Suprapubic skin (tissue), 4 donors: Measurements from ENCODE around the gene PGM1.

Experiments
- EP300 ChIP-seq: sonication (generic); formaldehyde crosslinking; IDR thresholded peaks from one replicate; pipeline ENCODE4 v1.6.1; 2017; ENCODE audit warnings: antibody characterized with exemption
- POLR2A ChIP-seq, 2 donors: fragments of 450-650 bp; IDR thresholded peaks; one replicate each; pipeline ENCODE4 v1.6.1; 2017; ENCODE audit warnings: antibody characterized with exemption in 2 of 2, mild to moderate bottlenecking in 2 of 2, moderate library complexity in 2 of 2
- POLR2AphosphoS5 ChIP-seq, 3 donors: sonication (generic); formaldehyde crosslinking; IDR thresholded peaks; one replicate each; pipeline ENCODE4 v1.6.1; 2017; ENCODE audit warnings: antibody characterized with exemption in 3 of 3
- TF ChIP-seq, protein P1 (sequence below), 2 donors: fragments of 200-600 bp in 1 of 2; fragments of 450-650 bp in 1 of 2; sonication (generic) in 1 of 2; IDR thresholded peaks; one replicate each; pipeline ENCODE4 v1.5.1; 2016 to 2019; ENCODE audit warnings: antibody characterized with exemption in 2 of 2, mild to moderate bottlenecking in 1 of 2, moderate library complexity in 1 of 2

DNA sequence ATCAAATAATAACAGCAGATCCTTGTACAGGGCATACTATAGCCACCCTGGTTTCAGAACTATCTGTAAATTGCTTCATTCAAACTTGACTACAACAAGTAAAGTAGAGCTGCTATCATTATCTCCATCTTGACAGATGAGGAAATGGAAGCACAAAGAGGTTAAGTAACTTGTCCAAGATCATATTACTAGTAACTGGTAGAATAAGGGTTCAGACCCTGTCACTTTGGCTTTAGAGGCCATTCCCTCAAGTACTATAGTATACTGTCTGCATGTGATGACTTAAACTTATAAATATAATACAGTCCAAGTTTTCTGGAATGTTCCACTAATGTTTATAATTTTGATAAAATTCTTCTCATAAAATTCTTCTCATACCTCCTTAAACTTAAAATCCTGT, 24.8 kb downstream of the PGM1 start:
- TF ChIP-seq, protein P1, sequence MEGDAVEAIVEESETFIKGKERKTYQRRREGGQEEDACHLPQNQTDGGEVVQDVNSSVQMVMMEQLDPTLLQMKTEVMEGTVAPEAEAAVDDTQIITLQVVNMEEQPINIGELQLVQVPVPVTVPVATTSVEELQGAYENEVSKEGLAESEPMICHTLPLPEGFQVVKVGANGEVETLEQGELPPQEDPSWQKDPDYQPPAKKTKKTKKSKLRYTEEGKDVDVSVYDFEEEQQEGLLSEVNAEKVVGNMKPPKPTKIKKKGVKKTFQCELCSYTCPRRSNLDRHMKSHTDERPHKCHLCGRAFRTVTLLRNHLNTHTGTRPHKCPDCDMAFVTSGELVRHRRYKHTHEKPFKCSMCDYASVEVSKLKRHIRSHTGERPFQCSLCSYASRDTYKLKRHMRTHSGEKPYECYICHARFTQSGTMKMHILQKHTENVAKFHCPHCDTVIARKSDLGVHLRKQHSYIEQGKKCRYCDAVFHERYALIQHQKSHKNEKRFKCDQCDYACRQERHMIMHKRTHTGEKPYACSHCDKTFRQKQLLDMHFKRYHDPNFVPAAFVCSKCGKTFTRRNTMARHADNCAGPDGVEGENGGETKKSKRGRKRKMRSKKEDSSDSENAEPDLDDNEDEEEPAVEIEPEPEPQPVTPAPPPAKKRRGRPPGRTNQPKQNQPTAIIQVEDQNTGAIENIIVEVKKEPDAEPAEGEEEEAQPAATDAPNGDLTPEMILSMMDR (IDR thresholded peaks at IDR 0.05): no peak
- no peak for TF ChIP-seq EP300
- TF ChIP-seq POLR2A (IDR thresholded peaks at IDR 0.05): no peak
- TF ChIP-seq POLR2AphosphoS5 (IDR thresholded peaks at IDR 0.05): no peak
